Hepatocyte (in vitro differentiated cells): ENCODE results near the gene SND1.

Experiments used
- EZH2 ChIP-seq: fragments of 200-600 bp; sonication (generic); IDR thresholded peaks from 2 replicates; pipeline ENCODE4 v1.6.1; 2016; ENCODE audit warnings: antibody characterized with exemption, mild to moderate bottlenecking, borderline replicate concordance
- EZH2phosphoT487 ChIP-seq: fragments of 200-600 bp; sonication (generic); IDR thresholded peaks from one replicate; pipeline ENCODE4 v1.6.1; 2018; ENCODE audit warnings: antibody characterized with exemption, mild to moderate bottlenecking, low read depth, moderate library complexity; ENCODE audit not compliant: unreplicated experiment, severe bottlenecking
- TF ChIP-seq, protein P1 (sequence below): fragments of 200-600 bp; sonication (generic); IDR thresholded peaks from 2 replicates; pipeline ENCODE4 v1.5.1; 2016; ENCODE audit warnings: antibody characterized with exemption, mild to moderate bottlenecking; ENCODE audit not compliant: poor library complexity

GRCh38 chr7:127979728-127980126 lies 327.7 kb downstream of the SND1 start:
- no peak for TF ChIP-seq EZH2phosphoT487
- TF ChIP-seq, protein P1, sequence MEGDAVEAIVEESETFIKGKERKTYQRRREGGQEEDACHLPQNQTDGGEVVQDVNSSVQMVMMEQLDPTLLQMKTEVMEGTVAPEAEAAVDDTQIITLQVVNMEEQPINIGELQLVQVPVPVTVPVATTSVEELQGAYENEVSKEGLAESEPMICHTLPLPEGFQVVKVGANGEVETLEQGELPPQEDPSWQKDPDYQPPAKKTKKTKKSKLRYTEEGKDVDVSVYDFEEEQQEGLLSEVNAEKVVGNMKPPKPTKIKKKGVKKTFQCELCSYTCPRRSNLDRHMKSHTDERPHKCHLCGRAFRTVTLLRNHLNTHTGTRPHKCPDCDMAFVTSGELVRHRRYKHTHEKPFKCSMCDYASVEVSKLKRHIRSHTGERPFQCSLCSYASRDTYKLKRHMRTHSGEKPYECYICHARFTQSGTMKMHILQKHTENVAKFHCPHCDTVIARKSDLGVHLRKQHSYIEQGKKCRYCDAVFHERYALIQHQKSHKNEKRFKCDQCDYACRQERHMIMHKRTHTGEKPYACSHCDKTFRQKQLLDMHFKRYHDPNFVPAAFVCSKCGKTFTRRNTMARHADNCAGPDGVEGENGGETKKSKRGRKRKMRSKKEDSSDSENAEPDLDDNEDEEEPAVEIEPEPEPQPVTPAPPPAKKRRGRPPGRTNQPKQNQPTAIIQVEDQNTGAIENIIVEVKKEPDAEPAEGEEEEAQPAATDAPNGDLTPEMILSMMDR, result no peak
- TF ChIP-seq EZH2, result no peak
